K562 (cell line): ENCODE data around the gene ZNF609. TPM values are rescaled to one million over a fixed set of nuclear protein-coding genes. Genes with fewer than 3 reads are reported as not detected.

Experiments used
- ATAC-seq: fragments of 200-7000 bp; cut with Tn5 transposase; 3 replicates; pipeline ENCODE4 v1.9.1; 2020; ENCODE audit warnings: moderate library complexity
- BruUV-seq: library from RNA; stranded (reverse); fragments of 400-500 nt; replicated peaks from 2 replicates; lab custom pipeline; 2021; lab: Mats Ljungman, UMichigan
- CTCF ChIA-PET: fragments of 300-600 bp; formaldehyde crosslinking; extraction: SDS; loops from one replicate; lab custom pipeline; 2021; ENCODE audit warnings: low intra/inter-chr PET ratio; lab: Yijun Ruan, JAX
- POLR2A ChIA-PET: fragments of 300-600, 350-650 bp; sonication (Branson Sonifier 250); formaldehyde crosslinking; extraction: SDS; loops from one replicate; lab custom pipeline; 2021; ENCODE audit warnings: antibody characterized with exemption, inconsistent platforms; lab: Yijun Ruan, JAX
- DNase-seq, 4 experiments: peaks; one replicate each; pipeline versions ENCODE4 v3.0.0 to v3.0.0-alpha.2; 2011 to 2018; ENCODE audit warnings: low spot score in 3 of 4, mixed read lengths in 3 of 4; ENCODE audit errors: extremely low read depth in 1 of 4
- FAIRE-seq: peaks from 2 replicates; lab custom pipeline; 2011; peaks lifted over from hg19 to GRCh38; lab: Jason Lieb, UNC
- H2AFZ ChIP-seq: 2 replicates; pipeline ENCODE4 v1.6.0; 2011; ENCODE audit warnings: low read depth, low read length, control low read depth, inconsistent platforms
- H3K27ac ChIP-seq: fragments of 200-600 bp; 3 replicates; pipeline ENCODE4 v1.8.0; 2011; ENCODE audit warnings: low read depth, mild to moderate bottlenecking, control low read depth, inconsistent platforms, low read length, moderate library complexity, mixed read lengths; ENCODE audit errors: extremely low read depth
- H3K27me3 ChIP-seq, 2 experiments: fragments of 300-600 bp in 1 of 2; 2 replicates in 1 of 2; 3 replicates in 1 of 2; pipeline versions ENCODE4 v1.6.0 to v1.8.0; 2011; ENCODE audit warnings: inconsistent platforms in 2 of 2, low read length in 2 of 2, mild to moderate bottlenecking in 1 of 2, mixed read lengths in 1 of 2, moderate library complexity in 1 of 2; ENCODE audit not compliant: control insufficient read depth in 2 of 2, insufficient read depth in 2 of 2
- H3K36me3 ChIP-seq: fragments of 300-600 bp; 3 replicates; pipeline ENCODE4 v1.8.0; 2011; ENCODE audit warnings: mild to moderate bottlenecking, low read length, inconsistent platforms; ENCODE audit not compliant: control insufficient read depth, insufficient read depth
- H3K4me1 ChIP-seq, 2 experiments: fragments of 200-600 bp in 1 of 2; replicated peaks in 1 of 2; 2 replicates in 1 of 2; 3 replicates in 1 of 2; pipeline versions ENCODE4 v1.5.1 to v1.8.0; 2011; ENCODE audit warnings: inconsistent platforms in 2 of 2, low read length in 2 of 2, mild to moderate bottlenecking in 1 of 2, mixed read lengths in 1 of 2, moderate library complexity in 1 of 2; ENCODE audit not compliant: control insufficient read depth in 2 of 2, insufficient read depth in 2 of 2
- H3K4me2 ChIP-seq: 2 replicates; pipeline ENCODE4 v1.6.1; 2011; ENCODE audit warnings: low read length, control low read depth, inconsistent platforms, mixed read lengths; ENCODE audit not compliant: insufficient read depth
- H3K4me3 ChIP-seq: fragments of 200-600 bp; sonication (generic), shearing (Covaris generic); 2 replicates; pipeline ENCODE4 v1.5.1; 2016; ENCODE audit warnings: control low read depth, inconsistent platforms
- H3K79me2 ChIP-seq: fragments of 200-600 bp; 3 replicates; pipeline ENCODE4 v1.8.0; 2011; ENCODE audit warnings: low read length, inconsistent platforms; ENCODE audit not compliant: control insufficient read depth, insufficient read depth
- H3K9ac ChIP-seq, 2 experiments: 2 replicates each; pipeline versions ENCODE4 v1.6.0 to v1.6.1; 2011; ENCODE audit warnings: low read depth in 2 of 2, low read length in 2 of 2, control low read depth in 1 of 2, inconsistent platforms in 1 of 2, mild to moderate bottlenecking in 1 of 2, mixed read lengths in 1 of 2; ENCODE audit not compliant: insufficient read depth in 1 of 2
- H3K9me1 ChIP-seq: one replicate; pipeline ENCODE4 v1.6.0; 2011; ENCODE audit warnings: inconsistent platforms, mild to moderate bottlenecking, low read length, moderate library complexity; ENCODE audit not compliant: control insufficient read depth, insufficient read depth
- H3K9me3 ChIP-seq: replicated peaks from 2 replicates; pipeline ENCODE4 v1.5.1; 2011; ENCODE audit warnings: low read depth, low read length, inconsistent platforms; ENCODE audit not compliant: control insufficient read depth, insufficient read depth
- H4K20me1 ChIP-seq: replicated peaks from 2 replicates; pipeline ENCODE4 v1.6.1; 2011; ENCODE audit warnings: low read length, inconsistent platforms, mixed read lengths; ENCODE audit not compliant: control insufficient read depth, insufficient read depth
- HMBOX1 ChIP-seq: sonication (generic); IDR thresholded peaks from 2 replicates; pipeline ENCODE4 v1.6.1; 2016
- SPI1 ChIP-seq: IDR thresholded peaks from 2 replicates; pipeline ENCODE4 v1.6.1; 2011; ENCODE audit warnings: low read depth, low read length, control low read depth, borderline replicate concordance
- TRIM24 ChIP-seq, 2 experiments: fragments of 450-650 bp; IDR thresholded peaks; 2 replicates each; pipeline ENCODE4 v1.6.1; 2016
- WGBS: fragments of 100-300 bp; shearing (Covaris generic); methylation state at CpG from one replicate; pipeline ENCODE4 v1.1.6; 2016; ENCODE audit warnings: low coverage, mixed read lengths; ENCODE audit not compliant: insufficient coverage; ENCODE audit errors: missing lambda C conversion rate; 5-methylcytosine and 5-hydroxymethylcytosine counted together
- in situ Hi-C: fragments of 300-500 bp; cut with MboI; formaldehyde crosslinking; loops from 4 replicates; pipeline ENCODE4 v1.15.0; 2018; ENCODE audit warnings: inconsistent platforms, mixed read lengths
- intact Hi-C: fragments of 100-400 bp; cut with micrococcal nuclease; formaldehyde crosslinking; loops from 2 replicates; pipeline ENCODE4 v1.14.2; 2022
- polyA plus RNA-seq, 8 experiments: library from polyadenylated mRNA; depleted of rRNA in 4 of 8; stranded (reverse) in 5 of 8; unstranded in 3 of 8; fragments of >200 nt; fragmentation: Nextera tagmentation in 2 of 8; fragmentation: Illumina TruSeq in 1 of 8; extraction: Ambion mirVana in 2 of 8; extraction: Trizol in 1 of 8; gene quantifications; 2 replicates each; pipeline versions ENCODE4 v1.2.1 to v1.2.3, GENCODE V29; 2011 to 2014; ENCODE audit warnings: inconsistent platforms in 1 of 8, missing spikeins in 1 of 8
- total RNA-seq, 7 experiments: library from RNA; depleted of rRNA in 6 of 7; stranded (reverse); fragments of >200 nt in 6 of 7; fragmentation: Illumina TruSeq in 2 of 7; extraction: Trizol in 2 of 7; gene quantifications; 2 replicates each; pipeline versions ENCODE4 v1.2.1 to v1.2.3, GENCODE V29; 2011 to 2021; ENCODE audit warnings: low replicate concordance in 1 of 7

ZNF609 gene
- total and polyA plus RNA-seq, 9 of the 15 experiments (the other 6 are each of a cell fraction or from before 2014, with no cell fraction given): 3.0 to 38.7 (median 17.8) TPM

GRCh38 chr15:64466408-64467141 is 6.2 kb downstream of the ZNF609 start:
- Histone ChIP-seq H3K27me3 (no peaks in the 10 kb centered on the region), H2AFZ (no peak overlapping the region), H3K79me2 (peaks cover 95% of the 10 kb centered on the region), H4K20me1 (peaks cover 13% of the 10 kb centered on the region; the same call in 1 of the 2 replicates), H3K36me3 (peaks cover 40% of the 10 kb centered on the region), H3K4me3 (no peak overlapping the region), H3K9ac (no peak overlapping the region), H3K9me3 (no peaks in the 10 kb centered on the region), H3K4me2 (peak overlapping the region; percentile 6; the same call in 1 of the 2 replicates), H3K27ac (peak overlapping the region; percentile 22; the same call in 2 of the 3 replicates), H3K9me1 (peaks cover 3% of the 10 kb centered on the region), H3K4me1 (peaks cover 13 to 37% of the 10 kb centered on the region in 2 experiments; a peak in 4 of 5 replicates)
- POLR2A ChIA-PET: interaction anchor here (0.8 to 4.9 kb wide), 3 partner anchors 14 to 28 kb away, joined by 3 to 38 read pairs (median 3); no protein-coding TSS in a partner anchor
- in situ Hi-C loops: no loop called here
- WGBS: 30% methylated on average over 4 of the region's 4 CpGs
- DNase-seq: peak in 1 of 4 experiments; percentile 26
- FAIRE-seq: peak; percentile 58
- intact Hi-C loops: no loop called here
- peak; percentile 34 for ATAC-seq
- CTCF ChIA-PET: no interaction called here
- TF ChIP-seq HMBOX1 (peak; percentile 25; the same call in 1 of the 2 replicates), SPI1 (peak; percentile 2; the same call in 1 of the 2 replicates), TRIM24 (IDR thresholded peaks at IDR 0.05) (no peak)
- no TSS peak for BruUV-seq
